Neuronal stem cell (in vitro differentiated cells): ENCODE results near the gene DUSP7.

ENCODE experiments used
- DNase-seq: peaks from one replicate; pipeline ENCODE4 v3.0.0-alpha.2; 2013; ENCODE audit warnings: low spot score
- H2AFZ ChIP-seq: one replicate; pipeline ENCODE4 v1.6.1; 2013; ENCODE audit warnings: mild to moderate bottlenecking, low read length, inconsistent platforms
- H2AK5ac ChIP-seq: 2 replicates; pipeline ENCODE4 v1.6.1; 2013; ENCODE audit warnings: low read depth, mild to moderate bottlenecking, inconsistent platforms, low read length, moderate library complexity, mixed read lengths
- H2BK120ac ChIP-seq: 2 replicates; pipeline ENCODE4 v1.6.1; 2013; ENCODE audit warnings: low read depth, mild to moderate bottlenecking, inconsistent platforms, low read length, moderate library complexity, mixed read lengths
- H2BK12ac ChIP-seq: one replicate; pipeline ENCODE4 v1.6.1; 2013; ENCODE audit warnings: low read length, inconsistent platforms
- H2BK15ac ChIP-seq: 2 replicates; pipeline ENCODE4 v1.6.1; 2013; ENCODE audit warnings: mild to moderate bottlenecking, low read length, inconsistent platforms, mixed read lengths
- H2BK5ac ChIP-seq: one replicate; pipeline ENCODE4 v1.6.1; 2013; ENCODE audit warnings: inconsistent platforms, mild to moderate bottlenecking, low read length, moderate library complexity
- H3K14ac ChIP-seq: one replicate; pipeline ENCODE4 v1.6.1; 2013; ENCODE audit warnings: low read length, inconsistent platforms
- H3K18ac ChIP-seq: 2 replicates; pipeline ENCODE4 v1.6.1; 2013; ENCODE audit warnings: low read length, inconsistent platforms
- H3K23ac ChIP-seq: 2 replicates; pipeline ENCODE4 v1.6.1; 2013; ENCODE audit warnings: low read depth, mild to moderate bottlenecking, mixed read lengths, low read length, inconsistent platforms; ENCODE audit not compliant: poor library complexity
- H3K27ac ChIP-seq: replicated peaks from 3 replicates; pipeline ENCODE4 v1.5.1; 2013; ENCODE audit warnings: low read length, inconsistent platforms
- H3K27me3 ChIP-seq, 3 experiments: 2 replicates each; pipeline ENCODE4 v1.6.1; 2013; ENCODE audit warnings: low read length in 3 of 3, mild to moderate bottlenecking in 2 of 3, inconsistent platforms in 1 of 3, low read depth in 1 of 3, mixed read lengths in 1 of 3, moderate library complexity in 1 of 3; ENCODE audit not compliant: control insufficient read depth in 3 of 3, insufficient read depth in 3 of 3
- H3K36me3 ChIP-seq, 2 donors: replicated peaks in 1 of 2; 2 replicates each; pipeline ENCODE4 v1.6.1; 2013; ENCODE audit warnings: low read length in 2 of 2; ENCODE audit not compliant: control insufficient read depth in 2 of 2, insufficient read depth in 2 of 2
- H3K4ac ChIP-seq: 2 replicates; pipeline ENCODE4 v1.6.1; 2013; ENCODE audit warnings: inconsistent platforms, mild to moderate bottlenecking, low read length, moderate library complexity
- H3K4me1 ChIP-seq, 2 donors: 1 replicate in 1 of 2; 2 replicates in 1 of 2; pipeline ENCODE4 v1.6.1; 2013; ENCODE audit warnings: low read length in 2 of 2, low read depth in 1 of 2; ENCODE audit not compliant: control insufficient read depth in 2 of 2, insufficient read depth in 1 of 2
- H3K4me2 ChIP-seq: one replicate; pipeline ENCODE4 v1.6.1; 2013; ENCODE audit warnings: mild to moderate bottlenecking, low read length, inconsistent platforms; ENCODE audit not compliant: insufficient read depth, poor library complexity, severe bottlenecking
- H3K4me3 ChIP-seq, 2 donors: 2 replicates each; pipeline ENCODE4 v1.5.1; 2013; ENCODE audit warnings: low read length in 2 of 2, mild to moderate bottlenecking in 2 of 2, inconsistent platforms in 1 of 2, moderate library complexity in 1 of 2
- H3K79me1 ChIP-seq: one replicate; pipeline ENCODE4 v1.6.1; 2013; ENCODE audit warnings: low read depth, mild to moderate bottlenecking, inconsistent platforms, low read length, moderate library complexity
- H3K9ac ChIP-seq: one replicate; pipeline ENCODE4 v1.6.1; 2013; ENCODE audit warnings: mild to moderate bottlenecking, low read depth, low read length, inconsistent platforms; ENCODE audit not compliant: poor library complexity
- H3K9me3 ChIP-seq, 2 donors: replicated peaks in 1 of 2; 2 replicates each; pipeline versions ENCODE3 to v1.6.1; 2013; ENCODE audit warnings: low read length in 2 of 2, mild to moderate bottlenecking in 2 of 2, inconsistent platforms in 1 of 2, low read depth in 1 of 2, mixed read lengths in 1 of 2, moderate library complexity in 1 of 2; ENCODE audit not compliant: control insufficient read depth in 2 of 2, insufficient read depth in 1 of 2
- H4K8ac ChIP-seq: one replicate; pipeline ENCODE4 v1.6.1; 2013; ENCODE audit warnings: low read depth, mild to moderate bottlenecking, inconsistent platforms, low read length, moderate library complexity
- H4K91ac ChIP-seq: one replicate; pipeline ENCODE4 v1.6.1; 2013; ENCODE audit warnings: low read length, low read depth, mild to moderate bottlenecking, inconsistent platforms; ENCODE audit not compliant: poor library complexity
- WGBS, 2 donors: extraction: QIAGEN DNeasy Blood & Tissue Kit; methylation state at CpG; one replicate each; pipeline ENCODE4 v1.1.7; 2013; ENCODE audit warnings: missing lambda C conversion rate in 2 of 2, mixed read lengths in 1 of 2; ENCODE audit not compliant: insufficient read length in 2 of 2, insufficient replicate concordance in 1 of 2; ENCODE audit errors: extremely low coverage in 2 of 2; 5-methylcytosine and 5-hydroxymethylcytosine counted together

Gene DUSP7

GRCh38 chr3:52010431-52010830 lies 45.9 kb downstream of the DUSP7 start:
- Histone ChIP-seq H3K4me1 (peaks cover 14 to 17% of the 10 kb centered on the region in 2 donors), H3K4me3 (no peak overlapping the region), H2AFZ (no peak overlapping the region), H3K4me2 (no peak overlapping the region), H3K36me3 (no peaks in the 10 kb centered on the region), H2BK5ac (no peak overlapping the region), H4K91ac (no peak overlapping the region), H2AK5ac (no peak overlapping the region), H3K9me3 (no peaks in the 10 kb centered on the region), H2BK12ac (no peak overlapping the region), H3K27me3 (no peaks in the 10 kb centered on the region), H3K14ac (no peak overlapping the region), H2BK15ac (no peak overlapping the region), H3K18ac (no peak overlapping the region), H2BK120ac (no peak overlapping the region), H3K23ac (no peak overlapping the region), H3K79me1 (no peaks in the 10 kb centered on the region), H3K27ac (no peak overlapping the region), H3K9ac (no peak overlapping the region), H3K4ac (no peak overlapping the region), H4K8ac (no peak overlapping the region)
- DNase-seq, result no peak

GRCh38 chr3:52007291-52007690 lies 49.1 kb downstream of the DUSP7 start:
- no peak overlapping the region for H3K14ac ChIP-seq
- H3K9ac ChIP-seq, result no peak overlapping the region
- no peak overlapping the region for H3K18ac ChIP-seq
- DNase-seq, result no peak
- H2BK12ac ChIP-seq, result no peak overlapping the region
- H2AFZ ChIP-seq, result no peak overlapping the region
- no peak overlapping the region for H3K4me2 ChIP-seq
- peaks cover 36 to 45% of the 10 kb centered on the region in 2 donors for H3K4me1 ChIP-seq
- no peak overlapping the region for H3K23ac ChIP-seq
- no peak overlapping the region for H3K4me3 ChIP-seq
- no peaks in the 10 kb centered on the region for H3K36me3 ChIP-seq
- no peaks in the 10 kb centered on the region for H3K9me3 ChIP-seq
- H2BK15ac ChIP-seq, result peak overlapping the region; percentile 41
- H2BK5ac ChIP-seq, result no peak overlapping the region
- H4K91ac ChIP-seq, result no peak overlapping the region
- H3K4ac ChIP-seq, result no peak overlapping the region
- no peak overlapping the region for H4K8ac ChIP-seq
- H3K27ac ChIP-seq, result no peak overlapping the region
- H2AK5ac ChIP-seq, result no peak overlapping the region
- H2BK120ac ChIP-seq, result no peak overlapping the region
- H3K79me1 ChIP-seq, result no peaks in the 10 kb centered on the region
- H3K27me3 ChIP-seq, result no peaks in the 10 kb centered on the region
- WGBS, 2 donors, result no CpG with 5 or more reads among the region's 4 CpGs

- Histone ChIP-seq H3K4me1 (peaks cover 41 to 50% of the 10 kb centered on the region in 2 donors), H2AK5ac (peak overlapping the region; percentile 90), H3K36me3 (no peaks in the 10 kb centered on the region), H2BK12ac (no peak overlapping the region), H3K4ac (no peak overlapping the region), H3K79me1 (no peaks in the 10 kb centered on the region), H3K9me3 (no peaks in the 10 kb centered on the region), H3K14ac (no peak overlapping the region), H3K23ac (no peak overlapping the region), H2AFZ (no peak overlapping the region), H3K4me3 (no peak overlapping the region), H3K4me2 (no peak overlapping the region), H3K27ac (no peak overlapping the region), H2BK5ac (no peak overlapping the region), H3K9ac (peak overlapping the region; percentile 13), H2BK120ac (no peak overlapping the region), H3K18ac (no peak overlapping the region), H4K91ac (no peak overlapping the region), H4K8ac (no peak overlapping the region), H2BK15ac (no peak overlapping the region), H3K27me3 (no peaks in the 10 kb centered on the region)
- DNase-seq, result no peak
- WGBS, 2 donors, result no CpG with 5 or more reads among the region's 6 CpGs
Measured at GRCh38 chr3:52006820-52007133, 49.6 kb downstream of the DUSP7 start.

- H3K27ac ChIP-seq, result peak overlapping the region; percentile 53
- peak overlapping the region; percentile 77 for H3K4ac ChIP-seq
- H3K9me3 ChIP-seq, result no peaks in the 10 kb centered on the region
- peak overlapping the region; percentile 59 for H4K91ac ChIP-seq
- no peak overlapping the region for H3K14ac ChIP-seq
- peak overlapping the region in 1 of 2 donors; percentile 16 for H3K4me3 ChIP-seq
- H3K79me1 ChIP-seq, result no peaks in the 10 kb centered on the region
- no peak for DNase-seq
- peak overlapping the region; percentile 73 for H2BK15ac ChIP-seq
- H3K4me1 ChIP-seq, result peaks cover 43 to 52% of the 10 kb centered on the region in 2 donors
- H3K36me3 ChIP-seq, result no peaks in the 10 kb centered on the region
- peak overlapping the region; percentile 97 for H2BK12ac ChIP-seq
- peak overlapping the region; percentile 90 for H2AK5ac ChIP-seq
- H2BK5ac ChIP-seq, result peak overlapping the region; percentile 62
- H3K18ac ChIP-seq, result peak overlapping the region; percentile 97
- H2BK120ac ChIP-seq, result peak overlapping the region; percentile 84
- H3K23ac ChIP-seq, result no peak overlapping the region
- peak overlapping the region; percentile 87 for H2AFZ ChIP-seq
- peak overlapping the region; percentile 85 for H3K9ac ChIP-seq
- no peak overlapping the region for H4K8ac ChIP-seq
- no peaks in the 10 kb centered on the region for H3K27me3 ChIP-seq
- H3K4me2 ChIP-seq, result peak overlapping the region; percentile 54
- WGBS, 2 donors, result no CpG with 5 or more reads among the region's 8 CpGs
Measured at GRCh38 chr3:52006017-52006819, 50.2 kb downstream of the DUSP7 start.
